Suprapubic skin (tissue), 4 donors: Measurements from ENCODE around the gene PTGDR2. TPM values are rescaled to one million over a fixed set of nuclear protein-coding genes. Genes with fewer than 3 reads are reported as not detected.

Experiments used
- DNase-seq, 2 donors: peaks; one replicate each; pipeline ENCODE4 v3.0.0-alpha.2; 2019; ENCODE audit warnings: low spot score in 2 of 2
- H3K27ac ChIP-seq: fragments of 200-600 bp; sonication (generic); one replicate; pipeline ENCODE4 v1.5.1; 2019
- H3K27me3 ChIP-seq: fragments of 200-600 bp; sonication (generic); one replicate; pipeline ENCODE4 v1.5.1; 2019
- H3K36me3 ChIP-seq: fragments of 200-600 bp; sonication (generic); one replicate; pipeline ENCODE4 v1.5.1; 2019
- H3K4me1 ChIP-seq: fragments of 200-600 bp; sonication (generic); one replicate; pipeline ENCODE4 v1.5.1; 2019
- H3K4me3 ChIP-seq: fragments of 200-600 bp; sonication (generic); one replicate; pipeline ENCODE4 v1.5.1; 2019; ENCODE audit warnings: mild to moderate bottlenecking
- H3K9me3 ChIP-seq: fragments of 200-600 bp; sonication (generic); one replicate; pipeline ENCODE4 v1.5.1; 2019
- CTCF ChIP-seq, 2 donors: fragments of 200-600 bp in 1 of 2; fragments of 450-650 bp in 1 of 2; sonication (generic) in 1 of 2; IDR thresholded peaks; one replicate each; pipeline ENCODE4 v1.5.1; 2016 to 2019; ENCODE audit warnings: antibody characterized with exemption in 2 of 2, mild to moderate bottlenecking in 1 of 2, moderate library complexity in 1 of 2
- EP300 ChIP-seq: sonication (generic); formaldehyde crosslinking; IDR thresholded peaks from one replicate; pipeline ENCODE4 v1.6.1; 2017; ENCODE audit warnings: antibody characterized with exemption
- POLR2A ChIP-seq, 2 donors: fragments of 450-650 bp; IDR thresholded peaks; one replicate each; pipeline ENCODE4 v1.6.1; 2017; ENCODE audit warnings: antibody characterized with exemption in 2 of 2, mild to moderate bottlenecking in 2 of 2, moderate library complexity in 2 of 2
- POLR2AphosphoS5 ChIP-seq, 3 donors: sonication (generic); formaldehyde crosslinking; IDR thresholded peaks; one replicate each; pipeline ENCODE4 v1.6.1; 2017; ENCODE audit warnings: antibody characterized with exemption in 3 of 3
- WGBS: methylation state at CpG from one replicate; pipeline ENCODE4 v1.1.5; 2018; 5-methylcytosine and 5-hydroxymethylcytosine counted together
- total RNA-seq, 4 donors: library from RNA; depleted of rRNA; stranded (reverse); fragments of >200 nt; gene quantifications; one replicate each; pipeline ENCODE4 v1.1.0, GENCODE V29; 2016

The PTGDR2 gene
- total RNA-seq, 4 donors from 2014 or later: 0.19 to 0.68 (median 0.34) TPM; not detected in 1

DNA sequence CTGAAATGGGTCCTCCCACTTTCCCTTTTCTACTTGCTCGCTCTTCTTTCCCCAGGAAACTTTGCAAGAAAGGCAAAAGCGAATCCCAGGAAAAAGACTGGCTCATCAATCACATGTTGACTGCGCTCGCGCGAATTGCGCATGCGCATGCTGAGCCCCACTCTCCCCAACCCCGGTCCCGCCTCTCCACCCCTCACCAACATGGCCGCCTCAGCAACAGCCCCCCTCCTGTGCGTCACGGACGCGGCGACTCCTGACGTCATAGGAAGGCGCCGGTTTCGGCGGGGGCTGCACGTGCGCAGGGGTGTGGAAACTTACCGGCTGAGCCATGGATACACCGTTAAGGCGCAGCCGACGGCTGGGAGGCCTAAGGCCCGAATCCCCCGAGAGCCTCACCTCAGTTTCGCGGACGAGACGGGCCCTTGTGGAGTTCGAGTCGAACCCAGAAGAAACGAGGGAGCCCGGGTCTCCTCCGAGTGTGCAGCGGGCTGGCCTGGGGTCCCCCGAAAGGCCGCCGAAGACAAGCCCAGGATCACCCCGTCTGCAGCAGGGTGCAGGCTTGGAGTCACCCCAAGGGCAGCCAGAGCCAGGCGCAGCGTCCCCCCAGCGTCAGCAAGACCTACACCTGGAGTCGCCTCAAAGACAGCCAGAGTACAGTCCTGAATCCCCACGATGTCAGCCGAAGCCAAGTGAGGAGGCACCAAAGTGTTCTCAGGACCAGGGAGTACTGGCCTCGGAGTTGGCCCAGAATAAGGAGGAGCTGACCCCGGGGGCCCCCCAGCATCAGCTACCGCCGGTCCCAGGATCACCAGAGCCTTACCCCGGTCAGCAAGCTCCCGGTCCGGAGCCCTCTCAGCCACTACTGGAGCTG is 13.7 kb downstream of the PTGDR2 start, which contains the start of gene CCDC86:
Gene CCDC86, plus strand, starts transcription at position 317 of the 871 bp plus-strand sequence. Its CDS starts 12 bp downstream, at position 329.
- no peaks in the 10 kb centered on the region for H3K9me3 ChIP-seq
- peaks cover 41% of the 10 kb centered on the region for H3K4me1 ChIP-seq
- peak within 1 kb of the TSS; percentile 58 for H3K27ac ChIP-seq
- H3K27me3 ChIP-seq: no peaks in the 10 kb centered on the region
- 1% methylated on average over 32 of the region's 57 CpGs for WGBS
- H3K4me3 ChIP-seq: peak within 1 kb of the TSS; percentile 86
- peak; percentile 98 for DNase-seq
- H3K36me3 ChIP-seq: no peaks in the 10 kb centered on the region
- TF ChIP-seq POLR2A (IDR thresholded peaks at IDR 0.05) (no peak), POLR2AphosphoS5 (IDR thresholded peaks at IDR 0.05) (peak in 2 of 3 donors; percentile 93 to 98), CTCF (IDR thresholded peaks at IDR 0.05) (no peak)

GRCh38 chr11:60840470-60841430 is 15.0 kb downstream of the PTGDR2 start:
- Histone ChIP-seq H3K36me3 (no peaks in the 10 kb centered on the region), H3K27me3 (no peaks in the 10 kb centered on the region), H3K4me3 (peak overlapping the region; percentile 86), H3K9me3 (no peaks in the 10 kb centered on the region), H3K4me1 (peaks cover 41% of the 10 kb centered on the region), H3K27ac (peak overlapping the region; percentile 58)
- WGBS: 61% methylated on average over 13 of the region's 14 CpGs
- TF ChIP-seq POLR2AphosphoS5 (IDR thresholded peaks at IDR 0.05): no peak
- no peak for TF ChIP-seq POLR2A (IDR thresholded peaks at IDR 0.05)
- TF ChIP-seq CTCF (IDR thresholded peaks at IDR 0.05): no peak
- TF ChIP-seq EP300: no peak
- no peak for DNase-seq

DNA sequence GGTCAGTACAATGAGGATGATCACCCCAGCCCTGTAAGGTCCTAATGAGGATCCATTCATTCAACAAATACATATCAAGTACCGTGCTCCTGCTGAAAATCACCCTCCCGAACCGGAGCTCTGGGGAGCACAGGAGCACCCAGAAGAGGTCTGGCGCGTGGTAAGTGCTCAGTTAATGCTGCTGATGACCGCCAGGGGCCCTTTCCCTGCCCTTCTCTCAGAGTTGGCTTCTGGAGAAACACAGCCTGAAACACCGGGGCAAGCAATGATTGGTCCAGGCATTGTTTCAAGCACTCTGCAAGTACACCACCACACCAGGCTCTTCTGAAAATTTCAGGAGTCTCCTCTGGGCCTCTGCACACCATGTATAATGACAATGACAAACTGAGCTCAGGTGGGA is 17.6 kb downstream of the PTGDR2 start:
- Histone ChIP-seq H3K4me3 (no peak overlapping the region), H3K27me3 (no peaks in the 10 kb centered on the region), H3K9me3 (no peaks in the 10 kb centered on the region), H3K4me1 (peaks cover 17% of the 10 kb centered on the region), H3K27ac (no peak overlapping the region), H3K36me3 (no peaks in the 10 kb centered on the region)
- 97% methylated on average over 5 of the region's 7 CpGs for WGBS
- DNase-seq: no peak
- TF ChIP-seq CTCF (IDR thresholded peaks at IDR 0.05) (no peak), POLR2A (IDR thresholded peaks at IDR 0.05) (no peak), EP300 (no peak), POLR2AphosphoS5 (IDR thresholded peaks at IDR 0.05) (no peak)

DNA sequence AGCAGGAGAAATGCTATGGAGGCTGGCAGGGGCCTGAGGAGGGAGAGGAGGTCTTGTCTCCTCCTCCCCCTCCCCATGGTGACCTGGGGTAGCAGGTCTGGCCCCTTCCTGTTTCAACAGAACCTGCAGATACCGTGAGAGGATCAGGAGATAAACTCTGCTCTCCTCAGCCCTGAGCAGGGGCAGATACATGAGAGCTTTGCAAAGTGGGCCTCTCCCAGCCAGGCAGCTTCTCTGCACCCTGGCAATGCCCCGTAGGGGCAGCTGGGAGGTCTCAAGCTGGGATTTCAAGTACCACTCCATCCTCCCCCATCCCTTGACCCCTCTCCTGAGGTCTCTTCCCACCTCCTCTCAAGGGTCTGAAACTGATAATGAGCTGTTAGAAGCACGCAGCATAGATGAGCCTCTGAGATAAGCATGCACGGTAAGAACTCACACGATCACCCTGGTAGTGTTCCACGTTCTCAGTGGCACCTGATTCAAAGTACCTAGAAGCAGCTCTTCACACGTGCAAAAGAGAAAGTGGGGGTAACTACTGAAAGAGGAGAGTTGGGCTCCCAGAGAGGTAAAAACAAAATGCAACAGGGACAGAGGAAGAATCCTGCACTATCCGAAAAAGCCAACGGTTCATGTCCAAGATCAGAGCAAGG is 18.8 kb downstream of the PTGDR2 start:
- Histone ChIP-seq H3K4me3 (no peak overlapping the region), H3K27ac (no peak overlapping the region), H3K9me3 (no peaks in the 10 kb centered on the region), H3K36me3 (no peaks in the 10 kb centered on the region), H3K27me3 (peaks cover 5% of the 10 kb centered on the region), H3K4me1 (peaks cover 10% of the 10 kb centered on the region)
- no peak for TF ChIP-seq CTCF (IDR thresholded peaks at IDR 0.05)
- TF ChIP-seq POLR2A (IDR thresholded peaks at IDR 0.05): no peak
- no peak for TF ChIP-seq EP300
- no peak for TF ChIP-seq POLR2AphosphoS5 (IDR thresholded peaks at IDR 0.05)
- 75% methylated on average over 9 of the region's 9 CpGs for WGBS
- no peak for DNase-seq
